Measurements from ENCODE around the gene LDLRAD2. TPM values are rescaled to one million over a fixed set of nuclear protein-coding genes. Genes with fewer than 3 reads are reported as not detected.

Gene LDLRAD2
- total and polyA plus RNA-seq, 2 of the 8 experiments (the other 6 are each of a cell fraction or from before 2014, with no cell fraction given), result 0.48 to 0.74 TPM

- Histone ChIP-seq H3K79me1 (ENCODE audit: low read depth, low read length) (no peaks in the 10 kb centered on the region), H2BK12ac (ENCODE audit: low read depth, low read length) (no peak overlapping the region), H3K27me3 (replicated peaks in 1 of 4; ENCODE audit: control insufficient read depth in 3 of 4, extremely low read depth in 1 of 4, insufficient read depth in 3 of 4, low read length in 3 of 4) (no peaks in the 10 kb centered on the region; a peak in 1 of 7 replicates), H3K23ac (ENCODE audit: insufficient read length) (no peak overlapping the region), H3K4ac (replicated peaks; ENCODE audit: insufficient read length, low read depth, low read length) (no peak overlapping the region), H4K8ac (ENCODE audit: extremely low read depth, insufficient read depth, low read length) (no peak overlapping the region), H3K9ac (replicated peaks in 1 of 4; ENCODE audit: extremely low read depth in 1 of 4, low read depth in 3 of 4, low read length in 3 of 4) (no peak overlapping the region), H2BK5ac (ENCODE audit: low read depth, low read length) (no peak overlapping the region), H3K36me3 (ENCODE audit: control insufficient read depth in 2 of 4, insufficient read depth in 4 of 4, low read length in 3 of 4) (peaks cover 6 to 53% (median 38%) of the 10 kb centered on the region in 4 experiments; a peak in 7 of 8 replicates), H2AFZ (ENCODE audit: low read length) (no peak overlapping the region), H4K20me1 (replicated peaks in 1 of 2; ENCODE audit: control insufficient read depth in 1 of 2, insufficient read depth in 2 of 2, low read length in 2 of 2) (peaks cover 0 to 5% of the 10 kb centered on the region in 2 experiments), H2BK15ac (ENCODE audit: low read length) (no peak overlapping the region), H3K56ac (replicated peaks; ENCODE audit: insufficient read length, low read depth, low read length) (no peak overlapping the region), H3K4me3 (ENCODE audit: extremely low read depth in 1 of 4, insufficient read depth in 2 of 4, low read depth in 3 of 4, low read length in 4 of 4) (no peak overlapping the region), H2BK120ac (replicated peaks; ENCODE audit: low read depth, low read length) (no peak overlapping the region), H4K5ac (ENCODE audit: insufficient read length, low read depth, low read length) (no peak overlapping the region), H3K9me3 (ENCODE audit: insufficient read depth in 2 of 2, low read depth in 1 of 2, low read length in 1 of 2) (no peaks in the 10 kb centered on the region), H3K18ac (ENCODE audit: extremely low read depth, low read length) (no peak overlapping the region), H3K79me2 (ENCODE audit: control insufficient read depth in 1 of 2, insufficient read depth in 2 of 2, low read length in 2 of 2) (no peaks in the 10 kb centered on the region), H4K91ac (replicated peaks; ENCODE audit: insufficient read length, low read length) (no peak overlapping the region), H3K4me2 (ENCODE audit: insufficient read depth in 1 of 2, low read depth in 2 of 2, low read length in 2 of 2) (no peak overlapping the region), H3K23me2 (ENCODE audit: low read depth, low read length) (no peaks in the 10 kb centered on the region), H3K4me1 (replicated peaks in 1 of 4; ENCODE audit: control insufficient read depth in 3 of 4, insufficient read depth in 4 of 4, low read length in 3 of 4) (no peaks in the 10 kb centered on the region; a peak in 1 of 7 replicates), H2BK20ac (ENCODE audit: low read length) (no peak overlapping the region), H3K14ac (ENCODE audit: insufficient read length) (no peak overlapping the region), H2AK5ac (ENCODE audit: low read depth, low read length) (no peak overlapping the region), H3K27ac (ENCODE audit: low read depth, low read length) (no peak overlapping the region)
- WGBS, 2 experiments (ENCODE audit: extremely low coverage in 1 of 2, insufficient coverage in 1 of 2, insufficient read length in 1 of 2, insufficient replicate concordance in 2 of 2, low coverage in 1 of 2, low lambda C conversion rate in 2 of 2, missing lambda C conversion rate in 1 of 2), result 88% methylated on average over 5 of the region's 5 CpGs; no CpG with 5 or more reads in 1 of the 2 experiments
- FAIRE-seq (no peak), DNase-seq (ENCODE audit: low read depth in 1 of 2, low spot score in 2 of 2) (no peak)
- POLR2A ChIA-PET (ENCODE audit: partially characterized antibody), result interaction anchor here (1.6 kb wide), 1 partner anchor 8 kb away, joined by 4 read pairs; no protein-coding TSS in a partner anchor
- CTCF ChIA-PET (ENCODE audit: partially characterized antibody), result interaction anchor here (0.6 to 1.5 kb wide), 2 partner anchors 29 to 54 kb away, joined by 3 read pairs; no protein-coding TSS in a partner anchor
- no peak for TF ChIP-seq FOSL1 (IDR thresholded peaks at IDR 0.05; ENCODE audit: insufficient read depth, low read depth, low read length)
- TF ChIP-seq BACH1 (IDR thresholded peaks at IDR 0.05; ENCODE audit: low read length), result no peak
- TF ChIP-seq KDM5A (IDR thresholded peaks at IDR 0.05; ENCODE audit: low read length), result no peak
- no peak for TF ChIP-seq USF2 (IDR thresholded peaks at IDR 0.05; ENCODE audit: low read length)
- TF ChIP-seq MAX (IDR thresholded peaks at IDR 0.05), result no peak
- no peak for TF ChIP-seq NANOG (IDR thresholded peaks at IDR 0.05; ENCODE audit: insufficient read depth, low read depth, low read length, poor library complexity, severe bottlenecking)
- no peak for TF ChIP-seq RBBP5 (IDR thresholded peaks at IDR 0.05; ENCODE audit: borderline replicate concordance, low read depth, low read length)
- TF ChIP-seq MAFK (IDR thresholded peaks at IDR 0.05; ENCODE audit: low read depth, low read length), result no peak
- TF ChIP-seq SUZ12 (IDR thresholded peaks at IDR 0.05; ENCODE audit: low read length), result no peak
- TF ChIP-seq KDM1A (IDR thresholded peaks at IDR 0.05; ENCODE audit: borderline replicate concordance, low read length), result no peak
Observed at GRCh38 chr1:21827141-21827679, 15.1 kb downstream of the LDLRAD2 start.

All from H1 (cell line).